GM23338 (cell line): ENCODE measurements around the gene SEL1L2. TPM values are rescaled to one million over a fixed set of nuclear protein-coding genes. Genes with fewer than 3 reads are reported as not detected.

Experiments used
- CREB1 ChIP-seq: fragments of 250-450 bp; sonication (Bioruptor Pico); IDR thresholded peaks from 2 replicates; pipeline ENCODE4 v1.5.0; 2020; ENCODE audit warnings: low read depth, mild to moderate bottlenecking, moderate library complexity
- CTCF ChIP-seq, 2 experiments: fragments of 200-600 bp in 1 of 2; sonication (generic) in 1 of 2; conservative IDR thresholded peaks; 2 replicates each; pipeline versions ENCODE4 v1.5.1 to v1.6.1; 2016 to 2017; ENCODE audit warnings: antibody characterized with exemption in 2 of 2, low read depth in 2 of 2, mild to moderate bottlenecking in 2 of 2, moderate library complexity in 1 of 2
- NANOG ChIP-seq: IDR thresholded peaks from 2 replicates; pipeline ENCODE4 v1.6.1; 2016; ENCODE audit warnings: antibody characterized with exemption, borderline replicate concordance
- POLR2AphosphoS5 ChIP-seq: IDR thresholded peaks from 2 replicates; pipeline ENCODE4 v1.6.1; 2016; ENCODE audit warnings: antibody characterized with exemption, low read depth
- STAT1 ChIP-seq: IDR thresholded peaks from one replicate; pipeline ENCODE4 v1.6.1; 2016; ENCODE audit warnings: antibody characterized with exemption; ENCODE audit not compliant: unreplicated experiment
- ZNF114 ChIP-seq: fragments of 250-450 bp; sonication (Bioruptor Pico); IDR thresholded peaks from 2 replicates; pipeline ENCODE4 v1.5.0; 2020; ENCODE audit warnings: mild to moderate bottlenecking, moderate library complexity
- ZNF331 ChIP-seq: fragments of 250-450 bp; sonication (Bioruptor Pico); IDR thresholded peaks from 2 replicates; pipeline ENCODE4 v1.5.0; 2020; ENCODE audit warnings: low read depth, mild to moderate bottlenecking, moderate library complexity
- polyA plus RNA-seq: library from polyadenylated mRNA; unstranded; fragments of >200 nt; fragmentation: Nextera tagmentation; extraction: Ambion mirVana; gene quantifications from 2 replicates; pipeline ENCODE4 v1.2.1, GENCODE V29; 2016
- total RNA-seq: library from RNA; depleted of rRNA; stranded (reverse); fragments of >200 nt; shearing (Covaris generic); gene quantifications from 2 replicates; pipeline ENCODE4 v1.2.3, GENCODE V29; 2014
- TF ChIP-seq, protein P1 (sequence below): fragments of 250-450 bp; sonication (Bioruptor Pico); IDR thresholded peaks from 2 replicates; pipeline ENCODE4 v1.5.0; 2020; ENCODE audit warnings: mild to moderate bottlenecking, moderate library complexity
- TF ChIP-seq, protein P2 (sequence below): IDR thresholded peaks from 2 replicates; pipeline ENCODE4 v1.6.1; 2016; ENCODE audit warnings: antibody characterized with exemption

Gene SEL1L2
- total and polyA plus RNA-seq, 2 experiments from 2014 or later, result not detected

- TF ChIP-seq, protein P1, sequence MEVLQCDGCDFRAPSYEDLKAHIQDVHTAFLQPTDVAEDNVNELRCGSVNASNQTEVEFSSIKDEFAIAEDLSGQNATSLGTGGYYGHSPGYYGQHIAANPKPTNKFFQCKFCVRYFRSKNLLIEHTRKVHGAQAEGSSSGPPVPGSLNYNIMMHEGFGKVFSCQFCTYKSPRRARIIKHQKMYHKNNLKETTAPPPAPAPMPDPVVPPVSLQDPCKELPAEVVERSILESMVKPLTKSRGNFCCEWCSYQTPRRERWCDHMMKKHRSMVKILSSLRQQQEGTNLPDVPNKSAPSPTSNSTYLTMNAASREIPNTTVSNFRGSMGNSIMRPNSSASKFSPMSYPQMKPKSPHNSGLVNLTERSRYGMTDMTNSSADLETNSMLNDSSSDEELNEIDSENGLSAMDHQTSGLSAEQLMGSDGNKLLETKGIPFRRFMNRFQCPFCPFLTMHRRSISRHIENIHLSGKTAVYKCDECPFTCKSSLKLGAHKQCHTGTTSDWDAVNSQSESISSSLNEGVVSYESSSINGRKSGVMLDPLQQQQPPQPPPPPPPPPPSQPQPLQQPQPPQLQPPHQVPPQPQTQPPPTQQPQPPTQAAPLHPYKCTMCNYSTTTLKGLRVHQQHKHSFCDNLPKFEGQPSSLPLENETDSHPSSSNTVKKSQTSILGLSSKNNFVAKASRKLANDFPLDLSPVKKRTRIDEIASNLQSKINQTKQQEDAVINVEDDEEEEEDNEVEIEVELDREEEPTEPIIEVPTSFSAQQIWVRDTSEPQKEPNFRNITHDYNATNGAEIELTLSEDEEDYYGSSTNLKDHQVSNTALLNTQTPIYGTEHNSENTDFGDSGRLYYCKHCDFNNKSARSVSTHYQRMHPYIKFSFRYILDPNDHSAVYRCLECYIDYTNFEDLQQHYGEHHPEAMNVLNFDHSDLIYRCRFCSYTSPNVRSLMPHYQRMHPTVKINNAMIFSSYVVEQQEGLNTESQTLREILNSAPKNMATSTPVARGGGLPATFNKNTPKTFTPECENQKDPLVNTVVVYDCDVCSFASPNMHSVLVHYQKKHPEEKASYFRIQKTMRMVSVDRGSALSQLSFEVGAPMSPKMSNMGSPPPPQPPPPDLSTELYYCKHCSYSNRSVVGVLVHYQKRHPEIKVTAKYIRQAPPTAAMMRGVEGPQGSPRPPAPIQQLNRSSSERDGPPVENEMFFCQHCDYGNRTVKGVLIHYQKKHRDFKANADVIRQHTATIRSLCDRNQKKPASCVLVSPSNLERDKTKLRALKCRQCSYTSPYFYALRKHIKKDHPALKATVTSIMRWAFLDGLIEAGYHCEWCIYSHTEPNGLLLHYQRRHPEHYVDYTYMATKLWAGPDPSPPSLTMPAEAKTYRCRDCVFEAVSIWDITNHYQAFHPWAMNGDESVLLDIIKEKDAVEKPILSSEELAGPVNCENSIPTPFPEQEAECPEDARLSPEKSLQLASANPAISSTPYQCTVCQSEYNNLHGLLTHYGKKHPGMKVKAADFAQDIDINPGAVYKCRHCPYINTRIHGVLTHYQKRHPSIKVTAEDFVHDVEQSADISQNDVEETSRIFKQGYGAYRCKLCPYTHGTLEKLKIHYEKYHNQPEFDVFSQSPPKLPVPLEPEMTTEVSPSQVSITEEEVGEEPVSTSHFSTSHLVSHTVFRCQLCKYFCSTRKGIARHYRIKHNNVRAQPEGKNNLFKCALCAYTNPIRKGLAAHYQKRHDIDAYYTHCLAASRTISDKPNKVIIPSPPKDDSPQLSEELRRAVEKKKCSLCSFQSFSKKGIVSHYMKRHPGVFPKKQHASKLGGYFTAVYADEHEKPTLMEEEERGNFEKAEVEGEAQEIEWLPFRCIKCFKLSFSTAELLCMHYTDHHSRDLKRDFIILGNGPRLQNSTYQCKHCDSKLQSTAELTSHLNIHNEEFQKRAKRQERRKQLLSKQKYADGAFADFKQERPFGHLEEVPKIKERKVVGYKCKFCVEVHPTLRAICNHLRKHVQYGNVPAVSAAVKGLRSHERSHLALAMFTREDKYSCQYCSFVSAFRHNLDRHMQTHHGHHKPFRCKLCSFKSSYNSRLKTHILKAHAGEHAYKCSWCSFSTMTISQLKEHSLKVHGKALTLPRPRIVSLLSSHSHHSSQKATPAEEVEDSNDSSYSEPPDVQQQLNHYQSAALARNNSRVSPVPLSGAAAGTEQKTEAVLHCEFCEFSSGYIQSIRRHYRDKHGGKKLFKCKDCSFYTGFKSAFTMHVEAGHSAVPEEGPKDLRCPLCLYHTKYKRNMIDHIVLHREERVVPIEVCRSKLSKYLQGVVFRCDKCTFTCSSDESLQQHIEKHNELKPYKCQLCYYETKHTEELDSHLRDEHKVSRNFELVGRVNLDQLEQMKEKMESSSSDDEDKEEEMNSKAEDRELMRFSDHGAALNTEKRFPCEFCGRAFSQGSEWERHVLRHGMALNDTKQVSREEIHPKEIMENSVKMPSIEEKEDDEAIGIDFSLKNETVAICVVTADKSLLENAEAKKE, result no peak
- TF ChIP-seq POLR2AphosphoS5, result no peak
- TF ChIP-seq NANOG, result no peak
- TF ChIP-seq ZNF114 (CRISPR knock-in tag), result no peak
- no peak for TF ChIP-seq STAT1
- TF ChIP-seq CREB1 (CRISPR knock-in tag), result no peak
- TF ChIP-seq ZNF331 (CRISPR knock-in tag), result no peak
- no peak for TF ChIP-seq CTCF (conservative IDR thresholded peaks at IDR 0.05; ENCODE audit: low read depth in 2 of 2)
- TF ChIP-seq, protein P2, sequence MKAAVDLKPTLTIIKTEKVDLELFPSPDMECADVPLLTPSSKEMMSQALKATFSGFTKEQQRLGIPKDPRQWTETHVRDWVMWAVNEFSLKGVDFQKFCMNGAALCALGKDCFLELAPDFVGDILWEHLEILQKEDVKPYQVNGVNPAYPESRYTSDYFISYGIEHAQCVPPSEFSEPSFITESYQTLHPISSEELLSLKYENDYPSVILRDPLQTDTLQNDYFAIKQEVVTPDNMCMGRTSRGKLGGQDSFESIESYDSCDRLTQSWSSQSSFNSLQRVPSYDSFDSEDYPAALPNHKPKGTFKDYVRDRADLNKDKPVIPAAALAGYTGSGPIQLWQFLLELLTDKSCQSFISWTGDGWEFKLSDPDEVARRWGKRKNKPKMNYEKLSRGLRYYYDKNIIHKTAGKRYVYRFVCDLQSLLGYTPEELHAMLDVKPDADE, result no peak
Observed at GRCh38 chr20:13865791-13866351, 124.5 kb downstream of the SEL1L2 start (continued).
